ENCODE measurements around the gene HSP90AB1.

DNA sequence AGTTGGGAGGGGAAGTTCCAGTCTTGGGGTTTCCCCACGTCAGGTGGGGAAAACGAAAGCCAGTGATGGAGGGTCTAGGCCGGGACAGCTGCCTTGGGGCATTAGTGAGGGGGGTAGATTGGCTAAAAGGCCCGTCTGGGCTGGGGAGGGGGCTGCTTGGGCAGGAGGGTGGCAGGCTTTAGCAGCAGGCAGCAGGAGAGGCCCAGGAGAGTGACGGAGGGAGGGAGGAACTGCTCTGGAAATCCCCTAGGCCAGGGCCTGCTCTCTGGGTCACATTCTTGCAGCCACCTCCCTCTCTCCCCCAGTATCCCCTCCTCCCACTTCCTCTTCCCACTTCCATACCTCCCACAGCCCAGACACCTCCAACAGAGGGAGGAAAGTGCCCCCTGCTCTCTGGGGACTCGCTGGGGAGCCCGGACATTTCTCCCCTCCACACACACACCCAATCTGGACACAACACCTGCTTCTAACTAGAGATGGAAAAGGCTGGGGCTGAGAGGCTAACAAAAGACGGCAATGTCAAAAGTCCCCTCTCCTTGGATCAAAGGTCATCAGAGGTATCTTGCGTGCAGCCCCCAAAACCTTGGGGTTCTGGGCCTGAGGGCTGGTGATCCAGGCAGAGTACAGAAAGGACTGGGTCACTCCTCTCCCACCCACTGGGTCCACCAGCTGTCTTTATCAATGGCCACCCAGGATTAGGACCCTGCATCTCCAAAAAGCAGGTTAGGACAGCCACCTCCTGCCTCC, 16.6 kb downstream of the HSP90AB1 start:
- no peak for TF ChIP-seq POLR2A (IDR thresholded peaks at IDR 0.05)
- TF ChIP-seq, protein P1, sequence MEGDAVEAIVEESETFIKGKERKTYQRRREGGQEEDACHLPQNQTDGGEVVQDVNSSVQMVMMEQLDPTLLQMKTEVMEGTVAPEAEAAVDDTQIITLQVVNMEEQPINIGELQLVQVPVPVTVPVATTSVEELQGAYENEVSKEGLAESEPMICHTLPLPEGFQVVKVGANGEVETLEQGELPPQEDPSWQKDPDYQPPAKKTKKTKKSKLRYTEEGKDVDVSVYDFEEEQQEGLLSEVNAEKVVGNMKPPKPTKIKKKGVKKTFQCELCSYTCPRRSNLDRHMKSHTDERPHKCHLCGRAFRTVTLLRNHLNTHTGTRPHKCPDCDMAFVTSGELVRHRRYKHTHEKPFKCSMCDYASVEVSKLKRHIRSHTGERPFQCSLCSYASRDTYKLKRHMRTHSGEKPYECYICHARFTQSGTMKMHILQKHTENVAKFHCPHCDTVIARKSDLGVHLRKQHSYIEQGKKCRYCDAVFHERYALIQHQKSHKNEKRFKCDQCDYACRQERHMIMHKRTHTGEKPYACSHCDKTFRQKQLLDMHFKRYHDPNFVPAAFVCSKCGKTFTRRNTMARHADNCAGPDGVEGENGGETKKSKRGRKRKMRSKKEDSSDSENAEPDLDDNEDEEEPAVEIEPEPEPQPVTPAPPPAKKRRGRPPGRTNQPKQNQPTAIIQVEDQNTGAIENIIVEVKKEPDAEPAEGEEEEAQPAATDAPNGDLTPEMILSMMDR (IDR thresholded peaks at IDR 0.05), result no peak
